OCI-LY3 (cell line): ENCODE data around the gene CA10.

ENCODE experiments used
- H2AFZ ChIP-seq: fragments of 200-600, 300-600 bp; shearing (Covaris generic); 2 replicates; pipeline ENCODE4 v1.6.0; 2014; ENCODE audit warnings: antibody characterized with exemption, low read depth, low read length
- H3K27ac ChIP-seq: fragments of 200-600, 300-600 bp; sonication (generic); 2 replicates; pipeline ENCODE4 v1.5.1; 2014; ENCODE audit warnings: mild to moderate bottlenecking, low read length, moderate library complexity, mixed read lengths
- H3K27me3 ChIP-seq: fragments of 200-600, 300-600 bp; sonication (generic); 2 replicates; pipeline ENCODE4 v1.6.1; 2014; ENCODE audit warnings: low read depth, low read length, mixed read lengths
- H3K36me3 ChIP-seq: fragments of 200-600, 300-600 bp; sonication (generic); replicated peaks from 2 replicates; pipeline ENCODE3; 2014; ENCODE audit warnings: low read depth, low read length, mixed read lengths
- H3K4me1 ChIP-seq: fragments of 300-600, 200-600 bp; sonication (generic); 2 replicates; pipeline ENCODE4 v1.6.1; 2014; ENCODE audit warnings: low read length, mixed read lengths
- H3K4me2 ChIP-seq: fragments of 200-600, 300-600 bp; sonication (generic); 2 replicates; pipeline ENCODE4 v1.6.1; 2014; ENCODE audit warnings: low read length, mixed read lengths
- H3K4me3 ChIP-seq: fragments of 300-600, 200-600 bp; sonication (generic); 2 replicates; pipeline ENCODE4 v1.5.1; 2014; ENCODE audit warnings: antibody characterized with exemption, mild to moderate bottlenecking, low read length, moderate library complexity
- H3K79me2 ChIP-seq: fragments of 300-600, 200-600 bp; shearing (Covaris generic); 2 replicates; pipeline ENCODE4 v1.6.1; 2014; ENCODE audit warnings: mild to moderate bottlenecking, low read length, mixed read lengths
- H3K9ac ChIP-seq: fragments of 300-600, 200-600 bp; shearing (Covaris generic); 2 replicates; pipeline ENCODE4 v1.6.0; 2014; ENCODE audit warnings: mild to moderate bottlenecking, low read length, moderate library complexity
- H3K9me3 ChIP-seq: fragments of 200-600, 300-600 bp; shearing (Covaris generic); 2 replicates; pipeline ENCODE4 v1.6.1; 2014; ENCODE audit warnings: low read length, mixed read lengths; ENCODE audit not compliant: insufficient read depth
- H4K20me1 ChIP-seq: fragments of 200-600, 300-600 bp; sonication (generic); 2 replicates; pipeline ENCODE4 v1.6.1; 2016; ENCODE audit warnings: low read length, mixed read lengths; ENCODE audit not compliant: insufficient read depth
- CTCF ChIP-seq: fragments of 200-600, 300-600 bp; sonication (generic); IDR thresholded peaks from 2 replicates; pipeline ENCODE4 v1.5.1; 2014; ENCODE audit warnings: antibody characterized with exemption, low read length, low read depth
- EZH2phosphoT487 ChIP-seq: fragments of 200-600 bp; shearing (Covaris generic); IDR thresholded peaks from 2 replicates; pipeline ENCODE4 v1.6.1; 2018; ENCODE audit warnings: antibody characterized with exemption, mixed run types, low read depth

Gene CA10

GRCh38 chr17:51941272-51941671, 217.2 kb downstream of the CA10 start:
- no peaks in the 10 kb centered on the region for H3K27me3 ChIP-seq
- H3K4me2 ChIP-seq, result no peak overlapping the region
- H3K27ac ChIP-seq, result no peak overlapping the region
- H3K4me3 ChIP-seq, result no peak overlapping the region
- H3K79me2 ChIP-seq, result no peaks in the 10 kb centered on the region
- H3K4me1 ChIP-seq, result no peaks in the 10 kb centered on the region
- no peak overlapping the region for H2AFZ ChIP-seq
- TF ChIP-seq CTCF (no peak), EZH2phosphoT487 (no peak)
- H3K9me3 ChIP-seq, result no peaks in the 10 kb centered on the region
- H3K36me3 ChIP-seq, result no peaks in the 10 kb centered on the region
- no peak overlapping the region for H3K9ac ChIP-seq
- H4K20me1 ChIP-seq, result no peaks in the 10 kb centered on the region

DNA sequence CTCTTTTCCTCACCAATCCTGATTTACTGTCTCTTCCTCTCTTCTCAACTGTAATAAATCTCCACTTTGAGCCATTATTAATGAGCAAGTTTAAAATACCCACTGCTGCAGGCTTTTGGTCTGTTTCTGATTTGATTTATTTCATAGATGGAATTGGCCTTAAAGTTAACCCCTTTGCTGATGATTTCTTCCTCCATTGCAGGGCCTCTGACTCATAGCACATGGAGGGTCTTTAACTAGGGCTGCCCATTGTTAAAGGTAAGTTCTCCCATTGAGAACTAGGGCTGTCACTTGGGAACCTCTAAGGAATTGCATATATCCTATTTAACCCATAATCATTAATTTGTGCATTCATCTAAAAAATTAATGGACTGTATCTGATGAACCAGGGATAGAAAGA, 221.2 kb downstream of the CA10 start:
- Histone ChIP-seq H3K9ac (no peak overlapping the region), H3K9me3 (no peaks in the 10 kb centered on the region), H3K27ac (no peak overlapping the region), H3K27me3 (no peaks in the 10 kb centered on the region), H3K4me1 (no peaks in the 10 kb centered on the region), H2AFZ (no peak overlapping the region), H4K20me1 (no peaks in the 10 kb centered on the region), H3K4me3 (no peak overlapping the region), H3K36me3 (no peaks in the 10 kb centered on the region), H3K4me2 (no peak overlapping the region), H3K79me2 (no peaks in the 10 kb centered on the region)
- TF ChIP-seq CTCF, result no peak
- no peak for TF ChIP-seq EZH2phosphoT487

DNA sequence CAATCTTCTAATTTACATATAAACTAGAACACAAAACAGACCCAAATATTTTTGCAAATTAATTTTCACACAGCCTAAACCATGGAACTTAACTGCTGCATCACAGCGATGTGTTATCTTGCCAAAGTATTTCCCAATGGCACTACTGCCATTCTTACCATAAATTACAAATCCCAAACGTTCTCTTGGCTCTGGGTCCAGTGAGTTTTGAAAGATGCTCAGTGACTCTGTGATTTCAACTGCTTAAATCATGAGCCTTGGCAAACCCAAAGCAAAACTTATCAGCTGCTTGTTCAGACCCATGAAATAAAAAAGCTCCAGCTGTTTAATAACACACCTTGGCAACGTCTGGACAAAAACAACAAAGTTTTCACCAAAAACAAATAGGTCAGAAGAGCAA, 223.0 kb downstream of the CA10 start:
- Histone ChIP-seq H3K4me2 (no peak overlapping the region), H4K20me1 (no peaks in the 10 kb centered on the region), H3K9me3 (no peaks in the 10 kb centered on the region), H3K4me1 (no peaks in the 10 kb centered on the region), H2AFZ (no peak overlapping the region), H3K79me2 (no peaks in the 10 kb centered on the region), H3K27ac (no peak overlapping the region), H3K27me3 (no peaks in the 10 kb centered on the region), H3K4me3 (no peak overlapping the region), H3K9ac (no peak overlapping the region), H3K36me3 (no peaks in the 10 kb centered on the region)
- no peak for TF ChIP-seq CTCF
- TF ChIP-seq EZH2phosphoT487, result no peak

DNA sequence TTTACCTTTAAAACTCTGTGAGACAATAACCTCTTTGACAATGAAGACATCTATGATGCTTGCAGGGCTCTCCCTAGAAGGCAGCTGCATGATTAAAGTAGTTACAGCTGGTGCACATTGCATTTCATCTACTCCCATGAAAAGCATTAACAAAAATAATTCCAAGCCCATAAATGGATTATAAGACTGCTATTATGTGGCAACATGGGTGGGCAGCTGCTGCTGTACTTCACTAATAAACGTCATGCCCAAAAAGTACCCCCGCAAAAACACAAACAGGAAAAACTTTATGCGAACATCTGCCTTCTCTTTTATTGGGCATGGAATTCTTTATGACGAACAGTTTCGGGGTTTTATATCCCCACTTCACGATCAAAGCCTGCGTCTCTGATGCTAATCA, 224.9 kb downstream of the CA10 start:
- TF ChIP-seq EZH2phosphoT487 (no peak), CTCF (no peak)

More for the DNA sequence above, 224.9 kb downstream of the CA10 start:
- no peak overlapping the region for H3K4me3 ChIP-seq
- 0 out of 2 replicates have a peak, but pooled peaks cover 3% of the 10 kb centered on the region for H3K27me3 ChIP-seq
- no peak overlapping the region for H3K27ac ChIP-seq
- no peak overlapping the region for H2AFZ ChIP-seq
- no peak overlapping the region for H3K4me2 ChIP-seq
- no peaks in the 10 kb centered on the region for H4K20me1 ChIP-seq
- no peak overlapping the region for H3K9ac ChIP-seq
- no peaks in the 10 kb centered on the region for H3K79me2 ChIP-seq
- H3K36me3 ChIP-seq, result no peaks in the 10 kb centered on the region
- H3K9me3 ChIP-seq, result no peaks in the 10 kb centered on the region
- H3K4me1 ChIP-seq, result no peaks in the 10 kb centered on the region
